Activated naive CD8-positive, alpha-beta T cell treated with anti-CD3 and anti-CD28 coated beads, Interleukin-2, amount 10 ng/mL, durations not matched to agents 7 days and 5 days (primary cell): Measurements from ENCODE around the gene C18orf54. TPM values are rescaled to one million over a fixed set of nuclear protein-coding genes. Genes with fewer than 3 reads are reported as not detected.
"Not testable (repeated sequence)": the region's sequence is repeated elsewhere in the genome, so short reads cannot be mapped to it uniquely, and the experiment has no call there.

Source experiments
- ATAC-seq: fragments of 150-1000 bp; cut with Tn5 transposase; one replicate; pipeline ENCODE4 v1.10.0; 2021; ENCODE audit warnings: low read depth, moderate library complexity
- POLR2A ChIA-PET: fragments of 350-600 bp; sonication (Branson Sonifier 250); formaldehyde crosslinking; loops from one replicate; lab custom pipeline; 2021; ENCODE audit warnings: antibody characterized with exemption; lab: Charles Lee
- DNase-seq: peaks from one replicate; pipeline ENCODE4 v3.0.0; 2021
- H3K27ac Mint-ChIP-seq: one replicate; pipeline ENCODE4 v1.8.0; 2022; ENCODE audit warnings: mild to moderate bottlenecking, mixed read lengths
- H3K27me3 Mint-ChIP-seq: one replicate; pipeline ENCODE4 v1.8.0; 2022; ENCODE audit warnings: mild to moderate bottlenecking, moderate library complexity, mixed read lengths
- H3K36me3 Mint-ChIP-seq: one replicate; pipeline ENCODE4 v1.8.0; 2021; ENCODE audit warnings: mild to moderate bottlenecking, mixed read lengths
- H3K4me1 Mint-ChIP-seq: one replicate; pipeline ENCODE4 v1.8.0; 2021; ENCODE audit warnings: mixed read lengths
- H3K4me3 Mint-ChIP-seq: one replicate; pipeline ENCODE4 v1.8.0; 2022; ENCODE audit warnings: mild to moderate bottlenecking, moderate library complexity, mixed read lengths
- H3K9me3 Mint-ChIP-seq: one replicate; pipeline ENCODE4 v1.8.0; 2021; ENCODE audit warnings: mixed read lengths
- total RNA-seq, 2 experiments: library from RNA; stranded (reverse); gene quantifications; one replicate each; pipeline ENCODE4 v1.2.3, GENCODE V29; 2021

C18orf54 gene
- total RNA-seq, 2 experiments from 2014 or later = 8.0 to 8.5 TPM

DNA sequence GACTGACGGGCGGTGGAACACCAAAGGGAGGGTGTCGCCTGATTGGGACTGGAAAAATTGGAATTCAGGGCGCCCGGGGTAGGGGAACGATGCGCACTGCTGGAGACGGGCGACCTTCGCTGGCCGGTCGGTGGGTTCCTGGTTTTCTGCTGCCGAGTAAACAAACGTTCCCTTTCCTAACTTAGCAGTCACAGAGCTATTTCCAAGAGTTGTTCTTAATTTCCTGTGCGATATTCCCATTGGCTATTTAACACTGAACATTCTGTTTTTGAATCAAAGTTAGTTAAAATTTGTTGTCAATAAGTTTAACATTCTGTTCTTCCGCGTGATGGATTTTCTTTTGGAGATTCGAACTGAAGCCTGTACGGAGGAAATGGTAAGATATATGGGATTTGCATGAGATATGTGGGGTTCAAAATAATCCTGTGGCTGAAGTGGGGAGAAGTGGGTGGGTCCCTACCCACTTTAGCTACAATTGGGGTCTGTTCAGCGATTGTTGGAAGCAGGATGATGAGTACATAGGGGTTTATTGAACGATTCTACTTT, 862 bp downstream of the C18orf54 start:
- Mint-ChIP-seq H3K36me3 (peaks cover 14% of the 10 kb centered on the region), H3K27me3 (peaks cover 7% of the 10 kb centered on the region), H3K27ac (peak overlapping the region; percentile 98), H3K9me3 (no peaks in the 10 kb centered on the region), H3K4me3 (peak overlapping the region; percentile 99), H3K4me1 (peaks cover 18% of the 10 kb centered on the region)
- POLR2A ChIA-PET = interaction anchor here (0.7 to 2.4 kb wide), 4 partner anchors 39 to 135 kb away, joined by 3 to 36 read pairs (median 10); partner anchors contain the start of gene POLI
- DNase-seq (no peak), ATAC-seq (no peak)

- DNase-seq (no peak), ATAC-seq (no peak)
- POLR2A ChIA-PET = interaction anchor here (1.1 kb wide), 1 partner anchor 136 kb away, joined by 3 read pairs; no protein-coding TSS in a partner anchor
- peaks cover 18% of the 10 kb centered on the region for H3K4me1 Mint-ChIP-seq
- H3K36me3 Mint-ChIP-seq = peaks cover 14% of the 10 kb centered on the region
- H3K4me3 Mint-ChIP-seq = peak overlapping the region; percentile 99
- H3K27ac Mint-ChIP-seq = no peak overlapping the region
- H3K9me3 Mint-ChIP-seq = no peaks in the 10 kb centered on the region
- H3K27me3 Mint-ChIP-seq = peaks cover 7% of the 10 kb centered on the region
Measured at GRCh38 chr18:54359233-54359632, 1.5 kb downstream of the C18orf54 start.

GRCh38 chr18:54360406-54360805, 2.7 kb downstream of the C18orf54 start:
- ATAC-seq (no peak), DNase-seq (no peak)
- no peaks in the 10 kb centered on the region for H3K27me3 Mint-ChIP-seq
- no peak overlapping the region for H3K4me3 Mint-ChIP-seq
- H3K9me3 Mint-ChIP-seq = no peaks in the 10 kb centered on the region
- peaks cover 14% of the 10 kb centered on the region for H3K36me3 Mint-ChIP-seq
- peaks cover 18% of the 10 kb centered on the region for H3K4me1 Mint-ChIP-seq
- POLR2A ChIA-PET = no interaction called here
- H3K27ac Mint-ChIP-seq = no peak overlapping the region

DNA sequence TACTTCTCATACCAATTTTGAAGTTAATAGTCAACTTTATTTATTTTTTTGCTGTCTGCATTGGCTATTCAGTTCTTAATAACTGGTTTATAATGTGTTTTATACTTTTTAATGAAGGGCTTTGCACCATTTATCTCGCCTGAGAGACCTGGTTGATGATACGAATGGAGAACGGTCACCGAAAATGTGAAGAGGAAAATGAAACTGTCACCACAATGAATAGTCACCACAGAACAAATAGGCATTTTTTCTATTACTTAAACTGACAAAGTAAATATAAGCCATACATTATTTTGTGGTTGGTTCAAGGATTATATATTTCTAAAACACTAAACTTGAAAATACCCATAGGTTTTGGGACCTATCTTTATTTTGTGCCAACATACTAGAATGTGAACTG, 20.4 kb downstream of the C18orf54 start:
- DNase-seq = no peak
- H3K27ac Mint-ChIP-seq = no peak overlapping the region
- H3K36me3 Mint-ChIP-seq = peaks cover 6% of the 10 kb centered on the region
- no peaks in the 10 kb centered on the region for H3K4me1 Mint-ChIP-seq
- no peaks in the 10 kb centered on the region for H3K9me3 Mint-ChIP-seq
- H3K4me3 Mint-ChIP-seq = no peak overlapping the region
- H3K27me3 Mint-ChIP-seq = no peaks in the 10 kb centered on the region
- ATAC-seq = no peak
- POLR2A ChIA-PET = no interaction called here

DNA sequence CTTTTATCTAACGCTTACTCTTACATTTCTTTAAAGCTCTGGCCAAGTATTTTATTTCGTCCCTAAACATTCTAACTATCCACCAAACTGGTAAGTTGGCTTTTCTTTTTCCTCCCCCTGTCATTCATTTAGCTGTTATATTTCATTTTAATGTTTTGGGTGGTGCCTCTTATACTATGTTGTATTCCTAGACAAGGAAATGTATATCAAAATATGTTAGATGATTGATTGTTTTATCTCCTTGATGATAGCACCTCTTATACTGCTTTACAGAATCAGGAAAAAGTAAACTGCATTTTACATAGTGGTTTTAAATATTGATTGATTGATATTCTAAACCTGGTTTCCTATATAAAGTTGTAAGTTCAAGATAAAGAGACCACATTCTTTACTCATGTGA, 23.9 kb downstream of the C18orf54 start:
- no peak for DNase-seq
- Mint-ChIP-seq H3K4me3 (no peak overlapping the region), H3K27me3 (no peaks in the 10 kb centered on the region), H3K36me3 (peaks cover 4% of the 10 kb centered on the region), H3K9me3 (no peaks in the 10 kb centered on the region), H3K27ac (no peak overlapping the region), H3K4me1 (no peaks in the 10 kb centered on the region)
- no peak for ATAC-seq
- POLR2A ChIA-PET = no interaction called here

- Mint-ChIP-seq H3K4me3 (no peak overlapping the region), H3K4me1 (no peaks in the 10 kb centered on the region), H3K9me3 (no peaks in the 10 kb centered on the region), H3K36me3 (peaks cover 4% of the 10 kb centered on the region), H3K27me3 (no peaks in the 10 kb centered on the region), H3K27ac (no peak overlapping the region)
- DNase-seq (no peak), ATAC-seq (no peak)
- POLR2A ChIA-PET = no interaction called here
Measured at GRCh38 chr18:54382076-54382475, 24.4 kb downstream of the C18orf54 start.

DNA sequence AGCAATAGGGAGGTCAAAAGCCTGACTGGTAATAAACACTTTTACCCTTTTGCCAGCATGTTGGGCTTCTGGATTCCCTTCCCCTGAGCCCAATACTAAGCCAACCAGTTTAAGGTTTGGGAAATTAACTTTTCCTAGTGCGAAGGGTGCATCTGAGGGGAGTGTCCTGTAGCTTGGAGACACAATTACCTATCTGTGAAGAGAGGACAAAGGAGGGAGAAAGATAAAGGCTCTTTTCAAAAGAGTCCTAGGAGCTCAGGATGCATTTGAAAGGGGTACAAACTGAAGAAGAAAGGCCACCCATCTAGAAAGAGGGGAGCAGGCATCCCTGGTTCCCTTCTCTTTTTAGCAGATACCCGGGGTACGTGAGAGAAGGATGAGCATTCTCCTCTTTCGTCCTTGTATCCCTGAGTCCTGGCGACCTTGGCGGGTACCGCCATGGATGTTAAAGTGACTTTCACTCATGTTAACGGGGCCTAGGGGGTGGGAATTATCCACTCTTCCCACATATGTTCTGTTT, 25.1 kb downstream of the C18orf54 start:
- POLR2A ChIA-PET = no interaction called here
- H3K4me3 Mint-ChIP-seq = no peak overlapping the region
- DNase-seq = no peak
- no peak overlapping the region for H3K27ac Mint-ChIP-seq
- no peaks in the 10 kb centered on the region for H3K9me3 Mint-ChIP-seq
- no peaks in the 10 kb centered on the region for H3K4me1 Mint-ChIP-seq
- ATAC-seq = no peak
- peaks cover 4% of the 10 kb centered on the region for H3K36me3 Mint-ChIP-seq
- no peaks in the 10 kb centered on the region for H3K27me3 Mint-ChIP-seq

- POLR2A ChIA-PET = no interaction called here
- Mint-ChIP-seq H3K4me3 (no peak overlapping the region), H3K27me3 (peaks cover 7% of the 10 kb centered on the region), H3K27ac (no peak overlapping the region), H3K36me3 (peaks cover 4% of the 10 kb centered on the region), H3K4me1 (peaks cover 9% of the 10 kb centered on the region), H3K9me3 (no peaks in the 10 kb centered on the region)
- ATAC-seq (no peak), DNase-seq (no peak)
Measured at GRCh38 chr18:54386043-54386442, 28.3 kb downstream of the C18orf54 start.

DNA sequence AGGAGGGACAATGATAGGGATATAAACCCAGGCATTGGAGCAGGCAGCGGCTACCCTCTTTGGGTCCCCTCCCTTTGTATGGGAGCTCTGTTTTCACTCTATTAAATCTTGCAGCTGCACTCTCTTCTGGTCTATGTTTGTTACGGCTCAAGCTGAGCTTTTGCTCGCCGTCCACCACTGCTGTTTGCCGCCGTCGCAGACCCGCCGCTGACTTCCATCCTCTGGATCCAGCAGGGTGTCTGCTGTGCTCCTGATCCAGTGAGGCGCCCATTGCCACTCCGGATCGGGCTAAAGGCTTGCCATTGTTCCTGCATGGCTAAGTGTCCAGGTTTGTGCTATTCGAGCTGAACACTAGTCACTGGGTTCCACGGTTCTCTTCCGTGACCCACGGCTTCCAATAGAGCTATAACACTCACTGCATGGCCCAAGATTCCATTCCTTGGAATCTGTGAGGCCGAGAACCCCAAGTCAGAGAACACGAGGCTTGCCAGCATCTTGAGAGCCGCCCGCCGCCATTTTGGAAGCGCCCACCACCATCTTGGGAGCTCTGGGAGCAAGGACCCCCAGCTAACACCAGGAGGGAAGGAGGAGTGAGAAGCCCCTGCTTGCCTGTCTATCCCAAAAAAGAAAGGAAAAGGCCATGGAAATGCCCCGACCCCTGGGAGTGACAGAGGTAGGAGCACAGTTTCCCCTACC, 29.2 kb downstream of the C18orf54 start:
- not testable (repeated sequence) for H3K27ac Mint-ChIP-seq, ATAC-seq, DNase-seq, H3K9me3 Mint-ChIP-seq, H3K4me3 Mint-ChIP-seq, H3K36me3 Mint-ChIP-seq, H3K4me1 Mint-ChIP-seq
- H3K27me3 Mint-ChIP-seq = peaks cover 14% of the 10 kb centered on the region
- POLR2A ChIA-PET = interaction anchor here (1.3 kb wide), 1 partner anchor 29 kb away, joined by 4 read pairs; the partner anchor contains the start of genes C18orf54 and STARD6

DNA sequence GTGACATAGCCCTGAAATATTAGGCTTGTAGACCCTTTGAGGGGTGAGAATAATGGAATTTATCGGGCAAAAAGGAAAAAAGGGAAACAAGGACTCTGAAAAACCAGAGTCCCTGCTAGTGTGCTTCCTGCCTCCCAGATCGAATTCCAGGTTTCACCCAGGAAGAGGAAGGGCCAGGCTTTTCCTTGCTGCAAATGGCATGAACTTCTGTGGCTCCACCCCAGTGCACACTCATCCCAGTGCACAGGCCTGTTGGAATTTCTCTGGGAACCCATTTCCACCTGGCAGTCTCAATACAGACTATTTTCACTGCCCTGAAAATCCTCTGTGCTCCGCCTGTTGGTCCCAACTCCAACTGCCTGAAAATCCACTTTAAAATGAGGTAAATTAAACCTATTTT, 29.9 kb downstream of the C18orf54 start:
- H3K4me3 Mint-ChIP-seq = no peak overlapping the region

DNA sequence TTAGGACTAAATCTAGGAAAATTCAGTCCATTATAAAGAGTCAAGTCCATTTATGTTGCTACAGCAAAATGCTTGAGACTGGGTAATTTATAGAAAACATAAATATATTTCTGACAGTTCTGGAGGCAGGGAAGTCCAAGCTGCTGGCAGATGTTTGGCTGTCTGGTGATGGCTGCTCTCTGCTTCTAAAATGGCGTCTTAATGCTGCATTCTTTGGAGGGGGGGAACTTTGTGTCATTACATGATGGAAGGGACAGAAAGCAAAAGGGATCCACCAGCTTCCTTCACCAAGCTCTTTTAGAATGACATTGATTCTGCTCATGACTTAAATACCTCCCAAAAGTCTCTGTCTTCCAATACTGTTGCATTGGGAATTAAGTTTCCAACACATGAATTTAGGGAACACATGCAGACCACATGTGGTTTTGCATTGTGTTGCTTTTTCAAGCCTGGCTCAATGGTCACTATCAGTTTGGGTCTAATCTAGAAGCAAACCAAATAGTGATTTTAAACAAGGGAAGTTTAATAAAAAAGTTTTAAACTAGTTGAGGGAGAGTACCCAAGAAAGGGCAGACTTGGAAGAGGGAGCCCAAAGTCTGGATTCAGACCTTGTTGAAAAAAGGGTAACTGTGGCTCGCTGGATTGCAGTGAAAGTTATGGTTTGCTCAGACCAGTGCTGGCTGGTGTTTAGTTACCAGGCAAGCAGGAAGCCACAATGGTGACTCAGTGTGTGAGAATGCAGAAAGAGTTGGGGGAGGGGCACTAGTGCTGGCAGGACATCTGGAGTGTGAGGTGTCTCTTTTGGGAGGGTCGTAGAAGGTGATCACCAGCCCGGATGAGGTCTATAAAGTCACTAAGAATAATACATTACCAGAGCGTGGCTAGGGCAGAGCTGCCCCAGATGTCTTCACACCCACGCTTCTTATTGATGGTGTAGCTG, 30.8 kb downstream of the C18orf54 start:
- Mint-ChIP-seq H3K9me3 (no peaks in the 10 kb centered on the region), H3K4me1 (peaks cover 11% of the 10 kb centered on the region), H3K27me3 (peaks cover 14% of the 10 kb centered on the region), H3K36me3 (peaks cover 2% of the 10 kb centered on the region), H3K4me3 (peak overlapping the region; percentile 17), H3K27ac (no peak overlapping the region)
- POLR2A ChIA-PET = interaction anchor here (1.3 kb wide), 1 partner anchor 31 kb away, joined by 4 read pairs; the partner anchor contains the start of genes C18orf54 and STARD6
- DNase-seq = peak; percentile 34
- peak; percentile 88 for ATAC-seq

More for the DNA sequence above, 29.9 kb downstream of the C18orf54 start:
- H3K27me3 Mint-ChIP-seq = peaks cover 14% of the 10 kb centered on the region
- peaks cover 9% of the 10 kb centered on the region for H3K4me1 Mint-ChIP-seq
- H3K27ac Mint-ChIP-seq = no peak overlapping the region
- peaks cover 2% of the 10 kb centered on the region for H3K36me3 Mint-ChIP-seq
- H3K9me3 Mint-ChIP-seq = no peaks in the 10 kb centered on the region
- DNase-seq (no peak), ATAC-seq (no peak)
- POLR2A ChIA-PET = interaction anchor here (1.3 kb wide), 1 partner anchor 30 kb away, joined by 4 read pairs; the partner anchor contains the start of genes C18orf54 and STARD6

DNA sequence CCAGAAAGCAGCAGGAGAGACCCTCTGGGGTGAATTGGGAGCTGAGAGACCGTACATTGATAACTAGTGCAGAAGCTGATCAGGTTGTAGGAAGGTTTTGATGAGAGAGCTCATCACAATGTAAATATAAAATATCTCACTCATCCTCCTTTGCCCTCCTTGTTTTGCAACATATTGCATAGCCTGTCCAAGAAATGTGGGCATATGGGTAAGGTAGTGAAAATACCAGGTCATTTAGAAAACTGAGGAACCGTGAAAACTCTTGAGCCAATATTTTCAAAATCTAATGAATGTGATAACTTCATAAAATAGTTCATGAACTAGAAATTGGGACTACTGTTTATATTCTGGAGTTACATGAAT, 31.4 kb downstream of the C18orf54 start:
- no peak overlapping the region for H3K27ac Mint-ChIP-seq
- POLR2A ChIA-PET = no interaction called here
- DNase-seq = no peak

DNA sequence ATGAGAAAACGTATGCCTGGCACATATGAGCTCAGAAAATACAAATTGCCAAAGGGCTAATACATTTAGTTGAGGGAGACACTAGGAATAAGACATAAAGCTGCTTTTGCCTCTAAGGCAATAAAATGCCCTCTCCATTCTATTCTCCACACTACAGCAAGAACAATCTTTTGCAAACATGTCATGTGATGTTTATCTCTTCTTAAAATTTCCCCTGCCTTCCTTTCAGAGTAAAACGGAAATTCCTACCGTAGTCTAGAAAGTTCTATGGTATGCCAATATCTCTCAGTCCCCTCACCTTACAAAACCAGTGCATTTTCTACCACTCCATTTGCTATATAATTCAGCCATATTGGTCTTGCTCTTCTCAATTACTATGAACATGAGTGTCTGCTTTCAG, 33.1 kb downstream of the C18orf54 start:
- Mint-ChIP-seq H3K27me3 (peaks cover 17% of the 10 kb centered on the region), H3K27ac (no peak overlapping the region), H3K9me3 (no peaks in the 10 kb centered on the region), H3K4me3 (no peak overlapping the region), H3K36me3 (no peaks in the 10 kb centered on the region), H3K4me1 (peaks cover 11% of the 10 kb centered on the region)
- no peak for DNase-seq
- POLR2A ChIA-PET = no interaction called here
- no peak for ATAC-seq

More for the DNA sequence above, 31.4 kb downstream of the C18orf54 start:
- no peak for ATAC-seq
- Mint-ChIP-seq H3K36me3 (peaks cover 2% of the 10 kb centered on the region), H3K9me3 (no peaks in the 10 kb centered on the region), H3K27me3 (peaks cover 14% of the 10 kb centered on the region), H3K4me3 (no peak overlapping the region), H3K4me1 (peaks cover 11% of the 10 kb centered on the region)
